GM19397 (cell line): Measurements from ENCODE around the gene OLIG1.

Experiments used
- ATAC-seq: cut with Tn5 transposase; IDR thresholded peaks from one replicate; pipeline ENCODE4 v1.9.1; 2021; ENCODE audit warnings: mild to moderate bottlenecking, moderate library complexity; ENCODE audit not compliant: unreplicated experiment

Gene OLIG1

DNA sequence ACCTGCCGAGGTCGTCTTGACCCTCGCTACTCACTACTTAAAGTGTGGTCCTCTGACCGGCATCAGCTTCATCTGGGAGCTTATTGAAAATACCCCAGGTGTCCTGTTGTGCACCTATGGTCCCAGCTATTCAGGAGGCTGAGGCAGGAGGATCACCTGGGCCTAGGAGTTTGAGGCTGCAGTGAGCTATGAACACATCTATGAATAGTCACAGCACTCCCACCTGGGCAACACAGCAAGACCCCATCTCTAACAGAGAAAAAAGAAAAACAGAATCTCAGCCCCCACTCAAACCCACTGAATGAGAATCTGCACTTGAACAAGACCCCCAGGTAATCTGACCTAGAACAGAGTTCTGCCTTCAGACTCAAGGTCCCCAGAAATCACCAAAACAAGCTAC, 8.7 kb upstream of the OLIG1 start:
- no peak for ATAC-seq

DNA sequence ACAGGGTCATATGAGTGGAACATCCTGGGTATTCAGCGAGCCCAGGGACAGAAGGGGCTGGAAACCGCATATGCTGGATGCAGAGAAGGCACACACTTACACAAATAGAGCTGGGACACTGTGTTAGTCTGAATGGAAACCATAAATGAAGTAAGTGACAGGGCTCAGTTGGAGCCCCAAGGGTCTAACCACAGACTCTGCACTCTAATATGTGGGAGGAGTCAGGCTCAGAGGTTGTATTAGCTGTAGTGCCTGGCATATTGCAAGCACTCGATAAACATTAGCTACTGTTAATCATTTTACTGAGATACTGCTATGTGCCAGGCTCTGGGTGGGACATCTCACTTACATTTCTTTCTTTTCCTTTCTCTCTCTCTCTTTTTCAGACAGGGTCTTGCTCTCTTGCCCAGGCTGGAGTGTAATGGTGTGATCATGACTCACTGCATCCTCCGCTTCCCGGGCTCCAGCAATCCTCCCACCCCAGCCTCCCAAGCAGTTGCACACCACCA, 6.5 kb upstream of the OLIG1 start:
- no peak for ATAC-seq

DNA sequence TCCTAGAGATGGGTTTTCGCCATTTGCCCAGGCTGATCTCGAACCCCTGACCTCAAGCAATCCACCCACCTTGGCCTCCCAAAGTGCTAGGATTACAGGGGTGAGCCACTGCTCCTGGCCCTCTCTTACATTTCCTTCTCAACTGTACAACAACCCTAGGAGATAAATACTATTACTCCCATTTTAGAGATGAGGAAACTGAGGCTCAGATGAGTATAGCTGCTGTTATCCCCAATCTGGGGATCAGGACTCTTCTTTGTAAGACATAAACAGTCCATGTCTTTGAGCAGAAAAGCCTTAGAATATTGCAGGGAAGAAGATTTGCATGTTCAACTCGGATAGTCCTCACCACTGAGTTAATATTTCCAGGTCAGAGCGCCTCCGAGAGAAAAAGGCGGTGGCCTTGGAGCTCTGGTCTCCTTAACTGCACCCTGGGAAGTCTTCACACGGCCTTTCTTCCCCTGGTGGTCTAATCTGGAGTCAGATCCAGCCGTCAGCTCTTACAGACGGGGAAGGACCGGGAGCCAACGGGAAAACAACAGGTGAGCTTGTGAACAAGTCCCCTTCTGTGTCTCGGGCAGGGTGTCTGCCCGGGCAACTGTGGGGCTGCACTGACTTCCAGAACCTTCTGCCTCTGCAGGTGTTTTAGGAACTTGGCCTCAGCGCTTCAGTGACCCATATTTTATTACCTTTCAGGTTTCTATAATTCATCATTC, 5.9 kb upstream of the OLIG1 start:
- no peak for ATAC-seq

DNA sequence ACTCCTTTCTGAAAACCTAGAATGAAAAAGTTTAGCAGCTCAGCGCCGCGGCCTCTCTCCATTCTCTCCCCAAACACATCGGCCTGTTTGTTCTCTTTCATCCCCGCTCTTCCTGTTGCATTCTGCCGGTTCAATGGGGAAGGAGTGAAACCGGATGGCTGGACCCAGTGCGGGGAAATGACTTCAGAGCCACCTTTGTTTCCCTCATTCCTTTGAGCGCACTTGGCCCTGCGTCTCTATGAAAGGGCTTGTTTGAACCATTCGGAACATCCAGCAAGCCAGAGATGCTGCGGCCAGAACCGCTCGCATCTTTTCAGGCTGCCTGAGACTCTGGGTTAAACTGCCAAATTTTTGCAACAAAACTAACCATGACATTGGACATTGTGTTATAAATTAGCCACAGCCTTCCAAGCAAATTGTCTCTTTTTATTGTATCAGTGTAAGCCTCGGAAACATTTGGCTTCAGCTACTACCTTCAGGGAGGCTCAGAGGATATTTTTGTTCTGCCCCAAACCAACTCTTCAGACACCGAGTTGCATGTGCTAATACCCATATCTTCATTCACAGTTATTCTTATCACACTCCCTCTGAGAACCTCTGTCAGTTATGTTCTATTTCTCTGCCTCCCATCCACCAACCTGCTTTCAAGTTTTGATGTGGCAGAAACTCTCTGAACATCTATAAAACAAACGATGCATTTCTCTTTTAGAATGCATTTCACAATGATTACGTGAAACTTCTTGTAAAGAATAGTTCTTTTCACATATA, 5.1 kb upstream of the OLIG1 start:
- no peak for ATAC-seq

DNA sequence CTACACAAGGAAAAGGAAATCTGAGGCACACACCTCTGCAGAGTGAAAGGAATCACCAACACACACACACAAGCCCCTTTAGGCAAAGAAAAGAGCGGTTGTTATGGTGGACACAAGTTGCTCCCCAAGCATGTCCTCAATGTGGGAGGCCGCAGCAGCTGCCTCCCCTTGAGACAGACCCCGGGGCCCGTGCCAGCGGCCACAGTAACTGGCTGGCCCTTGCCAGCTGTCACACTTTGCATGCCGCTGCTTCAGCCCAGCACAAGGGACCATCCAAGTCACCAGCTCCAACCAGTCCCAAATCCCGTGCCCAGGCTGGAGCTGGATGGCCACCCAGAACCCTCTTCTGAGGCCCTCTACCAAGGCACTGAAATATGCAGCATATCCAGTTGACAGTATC, 2.9 kb upstream of the OLIG1 start:
- no peak for ATAC-seq

DNA sequence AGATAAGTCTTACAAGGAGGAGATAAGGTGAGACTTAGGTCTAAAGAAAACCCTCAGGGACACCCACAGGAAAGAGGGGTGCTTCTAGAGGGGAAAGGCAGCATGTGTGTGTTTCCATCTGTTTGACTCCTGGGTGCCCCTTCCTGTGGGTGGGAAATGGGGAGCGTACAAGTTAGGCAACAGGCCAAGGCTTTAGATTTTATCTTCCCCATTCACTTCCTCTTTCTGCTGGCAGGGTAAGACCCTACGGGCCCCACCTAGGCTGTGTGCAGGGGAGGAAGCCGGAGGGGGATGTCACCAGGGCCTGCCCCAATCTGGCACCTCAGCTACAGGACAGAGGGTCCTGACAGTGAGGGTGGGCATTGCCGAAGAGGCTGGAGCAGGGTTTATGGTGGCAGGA, 2.5 kb upstream of the OLIG1 start:
- ATAC-seq = no peak

DNA sequence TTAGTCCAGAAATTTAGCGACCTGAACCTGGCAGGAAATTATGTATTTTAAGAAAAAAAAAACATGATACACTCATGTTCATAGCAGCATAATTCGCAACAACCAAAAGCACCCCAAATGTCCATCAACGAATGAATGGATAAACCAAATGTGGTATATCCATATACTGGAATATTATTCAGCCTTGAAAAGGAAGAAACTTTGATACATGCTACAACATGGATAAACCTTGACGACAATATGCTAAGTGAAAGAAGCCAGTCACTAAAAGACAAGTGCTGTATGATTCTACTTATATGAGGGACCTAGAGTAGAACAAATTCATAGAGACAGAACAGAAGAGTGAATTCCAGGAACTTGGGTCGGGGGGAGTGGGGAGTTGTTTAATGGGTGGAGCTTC, 698 bp upstream of the OLIG1 start:
- ATAC-seq = no peak

DNA sequence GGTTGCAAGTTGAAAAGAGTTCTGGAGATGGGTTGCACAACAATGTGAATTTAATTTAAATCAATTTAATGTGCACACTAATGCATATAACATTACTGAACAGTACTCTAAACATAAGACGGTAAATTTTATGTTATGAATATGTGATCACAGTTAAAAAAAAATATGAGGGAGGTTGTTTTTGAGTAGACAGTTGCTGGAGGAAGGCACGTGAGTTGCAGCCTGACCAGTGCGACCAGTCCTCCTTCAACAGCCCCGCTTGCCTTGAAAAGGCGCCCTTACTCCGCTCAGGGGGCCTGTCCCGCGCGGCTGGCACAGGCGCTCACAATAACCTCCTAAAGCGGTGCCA, 322 bp upstream of the OLIG1 start:
- ATAC-seq = no peak

DNA sequence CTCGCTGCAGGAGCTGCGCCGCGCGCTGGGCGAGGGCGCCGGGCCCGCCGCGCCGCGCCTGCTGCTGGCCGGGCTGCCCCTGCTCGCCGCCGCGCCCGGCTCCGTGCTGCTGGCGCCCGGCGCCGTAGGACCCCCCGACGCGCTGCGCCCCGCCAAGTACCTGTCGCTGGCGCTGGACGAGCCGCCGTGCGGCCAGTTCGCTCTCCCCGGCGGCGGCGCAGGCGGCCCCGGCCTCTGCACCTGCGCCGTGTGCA, 730 bp downstream of the OLIG1 start:
- ATAC-seq = no peak

DNA sequence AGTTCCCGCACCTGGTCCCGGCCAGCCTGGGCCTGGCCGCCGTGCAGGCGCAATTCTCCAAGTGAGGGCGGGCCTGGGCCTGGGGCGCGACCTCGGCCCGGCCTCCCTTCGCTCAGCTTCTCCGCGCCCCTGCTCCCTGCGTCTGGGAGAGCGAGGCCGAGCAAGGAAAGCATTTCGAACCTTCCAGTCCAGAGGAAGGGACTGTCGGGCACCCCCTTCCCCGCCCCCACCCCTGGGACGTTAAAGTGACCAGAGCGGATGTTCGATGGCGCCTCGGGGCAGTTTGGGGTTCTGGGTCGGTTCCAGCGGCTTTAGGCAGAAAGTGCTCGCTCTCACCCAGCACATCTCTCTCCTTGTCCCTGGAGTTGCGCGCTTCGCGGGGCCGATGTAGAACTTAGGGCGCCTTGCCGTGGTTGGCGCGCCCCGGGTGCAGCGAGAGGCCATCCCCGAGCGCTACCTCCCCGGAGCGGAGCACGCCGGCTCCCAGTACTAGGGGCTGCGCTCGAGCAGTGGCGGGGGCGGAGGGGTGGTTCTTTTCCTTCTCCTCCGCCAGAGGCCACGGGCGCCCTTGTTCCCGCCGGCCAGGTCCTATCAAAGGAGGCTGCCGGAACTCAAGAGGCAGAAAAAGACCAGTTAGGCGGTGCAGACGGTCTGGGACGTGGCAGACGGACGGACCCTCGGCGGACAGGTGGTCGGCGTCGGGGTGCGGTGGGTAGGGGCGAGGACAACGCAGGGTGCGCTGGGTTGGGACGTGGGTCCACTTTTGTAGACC, 1.2 kb downstream of the OLIG1 start:
- ATAC-seq = no peak

DNA sequence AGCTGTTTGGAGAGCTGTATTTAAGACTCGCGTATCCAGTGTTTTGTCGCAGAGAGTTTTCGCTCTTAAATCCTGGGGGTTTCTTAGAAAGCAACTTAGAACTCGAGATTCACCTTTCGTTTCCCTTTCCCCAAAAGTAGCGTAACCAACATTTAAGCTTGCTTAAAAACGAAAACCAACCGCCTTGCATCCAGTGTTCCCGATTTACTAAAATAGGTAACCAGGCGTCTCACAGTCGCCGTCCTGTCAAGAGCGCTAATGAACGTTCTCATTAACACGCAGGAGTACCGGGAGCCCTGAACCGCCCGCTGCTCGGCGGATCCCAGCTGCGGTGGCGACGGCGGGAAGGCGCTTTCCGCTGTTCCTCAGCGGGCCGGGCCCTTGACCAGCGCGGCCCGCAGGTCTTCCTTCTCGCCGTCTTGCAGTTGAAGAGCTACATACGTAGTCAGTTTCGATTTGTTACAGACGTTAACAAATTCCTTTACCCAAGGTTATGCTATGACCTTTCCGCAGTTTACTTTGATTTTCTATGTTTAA, 1.9 kb downstream of the OLIG1 start:
- no peak for ATAC-seq

DNA sequence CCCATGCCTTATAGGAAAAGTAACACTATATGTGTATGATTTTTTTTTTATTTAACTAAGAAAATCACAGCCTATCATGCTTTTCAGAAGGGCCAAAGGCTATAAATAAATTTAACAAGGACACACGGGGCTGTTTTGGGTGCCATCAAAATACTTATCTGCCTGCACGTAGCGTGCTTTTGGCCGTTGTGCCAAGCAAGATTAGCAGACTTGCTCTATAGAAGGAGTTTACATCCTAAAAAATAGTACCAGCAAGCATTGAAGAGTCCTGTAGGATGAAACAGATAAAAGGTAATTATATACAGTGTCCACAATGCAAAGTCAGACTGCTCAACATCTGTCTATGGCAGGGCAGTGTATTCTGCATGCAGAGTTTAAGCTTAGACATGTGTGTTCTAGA, 3.7 kb downstream of the OLIG1 start:
- ATAC-seq = no peak

DNA sequence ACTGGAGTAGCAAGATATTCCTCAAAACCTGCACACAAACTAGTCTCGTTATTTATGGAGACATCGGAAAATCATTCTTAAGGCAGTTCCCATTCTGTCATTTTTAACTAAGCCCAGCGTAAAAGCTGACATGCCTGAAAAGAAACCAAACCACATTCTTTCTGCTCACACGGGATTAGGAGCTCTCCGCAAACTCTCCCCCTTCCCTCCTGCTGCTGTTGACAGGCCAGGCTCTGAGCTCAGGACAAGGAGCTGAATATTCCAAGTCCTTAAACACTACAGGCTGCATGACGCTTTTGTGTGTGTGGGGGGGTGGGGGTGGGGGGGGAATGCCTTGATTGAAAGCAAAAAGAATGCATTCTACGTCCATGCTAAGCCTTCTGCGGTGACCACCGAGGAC, 5.2 kb downstream of the OLIG1 start:
- no peak for ATAC-seq

DNA sequence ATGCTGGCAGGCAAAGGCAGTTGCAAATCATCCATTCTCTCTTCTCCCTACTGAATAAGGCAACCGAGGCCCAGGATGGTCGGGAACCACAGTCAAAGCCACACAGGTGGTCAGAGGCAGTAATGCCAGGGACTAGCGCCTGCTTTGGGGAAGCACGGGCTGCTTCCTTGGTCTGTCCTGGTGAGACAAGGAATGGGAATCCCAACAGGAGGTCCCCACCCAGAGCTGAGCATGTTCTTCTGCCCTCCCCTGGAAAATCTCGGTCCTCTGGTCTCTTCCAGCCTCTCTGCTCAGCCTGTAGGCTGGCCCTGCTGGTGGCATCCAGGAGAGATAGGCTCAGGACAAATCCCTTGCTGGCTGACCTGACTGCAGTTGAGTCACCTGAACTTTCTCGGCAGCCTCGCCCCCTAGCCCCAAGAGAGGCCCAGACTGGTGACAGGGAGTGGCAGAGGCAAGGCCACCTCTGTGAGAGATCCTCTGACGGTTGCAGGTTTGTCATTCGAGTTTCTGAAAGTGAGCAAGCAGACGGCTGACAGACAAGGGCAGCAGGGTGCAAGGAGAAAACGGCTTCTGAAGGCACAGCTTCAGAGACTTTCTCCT, 5.8 kb downstream of the OLIG1 start:
- no peak for ATAC-seq

DNA sequence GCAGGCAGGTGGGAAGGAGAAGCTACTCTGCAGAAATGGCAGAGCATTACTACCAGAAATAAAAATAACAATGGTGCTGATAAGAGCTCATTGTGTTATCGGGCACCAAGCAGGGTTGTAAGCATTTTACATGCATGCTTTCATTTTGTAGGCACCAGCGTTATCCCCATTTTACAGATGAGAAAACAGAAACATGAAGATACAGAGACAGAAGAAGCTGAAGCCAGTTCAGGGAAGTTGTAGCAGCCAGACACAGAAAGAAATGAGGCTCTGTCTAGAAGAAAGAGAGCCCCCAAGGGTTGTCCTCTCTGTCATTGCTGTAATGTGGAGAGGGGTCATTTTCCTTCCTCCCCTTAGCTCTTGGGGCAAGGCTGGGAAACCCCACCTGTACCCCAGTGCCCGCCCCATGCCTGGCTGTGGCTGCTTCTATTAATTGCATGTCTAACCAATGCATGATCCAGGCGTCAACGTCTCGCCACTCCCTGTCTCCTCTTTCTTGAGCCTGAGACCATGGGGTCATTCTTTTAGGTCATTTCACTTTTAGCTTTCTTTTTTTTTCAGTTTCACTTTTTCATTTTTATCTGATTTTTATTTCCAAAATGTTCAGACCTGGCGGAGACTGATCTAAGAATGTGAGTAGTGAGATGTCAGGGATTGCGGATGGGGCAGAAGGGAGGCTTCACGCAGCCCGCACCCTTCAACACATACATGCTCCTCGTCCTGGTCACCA, 6.8 kb downstream of the OLIG1 start:
- no peak for ATAC-seq

DNA sequence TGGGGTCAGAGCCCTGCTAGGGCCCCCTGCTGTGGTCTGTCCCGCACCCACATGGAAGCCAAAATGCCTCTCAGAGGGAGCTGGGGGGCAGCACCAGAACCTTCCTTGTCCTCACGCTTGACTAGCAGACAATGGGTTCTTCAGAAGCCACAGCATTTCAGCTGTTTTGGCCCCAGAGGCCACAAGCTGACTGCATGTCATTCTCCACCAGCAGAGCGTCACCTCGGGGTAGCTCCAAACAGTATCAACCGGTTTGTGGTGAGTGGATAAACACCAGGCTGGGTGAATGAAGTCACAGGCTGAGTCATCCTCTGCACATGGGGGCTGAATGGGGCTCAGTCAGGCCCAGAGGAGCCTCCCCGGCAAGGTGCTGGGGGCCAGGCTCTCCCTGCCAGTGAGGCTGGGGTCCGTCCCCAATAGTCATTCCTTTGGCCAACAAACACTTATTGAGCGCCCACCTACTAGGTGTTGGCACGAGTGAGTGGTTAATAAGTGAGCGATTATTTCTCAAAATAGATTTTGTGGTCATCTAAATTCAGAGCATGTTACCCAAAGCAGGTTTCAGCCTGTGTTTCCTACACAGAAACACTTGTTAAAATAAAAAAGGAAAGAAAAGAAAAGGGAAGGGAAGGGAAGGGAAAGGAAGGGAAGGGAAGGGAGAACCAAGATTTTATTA, 9.1 kb downstream of the OLIG1 start:
- ATAC-seq = peak; percentile 98

DNA sequence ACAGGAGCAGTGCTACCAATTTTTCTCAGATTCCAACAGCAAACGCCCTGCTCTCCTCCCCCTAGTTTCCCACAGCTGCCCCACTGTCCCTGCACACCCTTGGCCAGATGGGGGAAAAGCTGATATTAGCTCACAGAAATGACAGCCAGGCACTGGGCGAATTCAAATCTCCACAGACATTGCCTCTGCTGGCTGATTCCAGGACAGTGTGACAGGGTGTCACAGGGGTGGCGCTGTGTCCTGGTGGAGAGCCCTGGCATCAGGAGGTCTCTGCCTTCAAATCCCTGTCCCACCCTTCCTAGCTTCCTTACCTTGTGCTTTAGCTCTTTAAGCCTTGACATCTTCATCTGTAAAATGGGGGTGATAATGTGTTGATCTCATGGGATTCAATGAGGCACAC, 10.4 kb downstream of the OLIG1 start:
- no peak for ATAC-seq

DNA sequence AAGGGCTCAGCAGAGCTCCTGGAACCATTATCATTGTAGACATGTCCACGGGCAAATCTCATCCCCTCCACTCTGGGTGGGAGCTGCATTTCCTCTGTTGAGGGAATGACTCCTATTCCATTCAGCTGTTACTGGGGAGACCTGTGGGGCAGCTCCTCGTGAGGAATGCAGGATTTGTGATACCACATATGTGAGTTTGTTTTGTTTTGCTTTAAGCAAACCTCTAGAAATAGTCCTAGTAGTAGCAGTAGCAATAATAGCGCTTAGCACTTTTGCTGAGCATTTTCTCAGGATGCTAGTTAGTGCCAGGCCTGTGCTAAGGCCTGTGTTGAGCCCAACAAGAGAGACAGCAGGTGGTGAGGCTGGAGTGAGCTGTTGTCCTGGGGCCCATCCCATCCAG, 10.8 kb downstream of the OLIG1 start:
- ATAC-seq = no peak

DNA sequence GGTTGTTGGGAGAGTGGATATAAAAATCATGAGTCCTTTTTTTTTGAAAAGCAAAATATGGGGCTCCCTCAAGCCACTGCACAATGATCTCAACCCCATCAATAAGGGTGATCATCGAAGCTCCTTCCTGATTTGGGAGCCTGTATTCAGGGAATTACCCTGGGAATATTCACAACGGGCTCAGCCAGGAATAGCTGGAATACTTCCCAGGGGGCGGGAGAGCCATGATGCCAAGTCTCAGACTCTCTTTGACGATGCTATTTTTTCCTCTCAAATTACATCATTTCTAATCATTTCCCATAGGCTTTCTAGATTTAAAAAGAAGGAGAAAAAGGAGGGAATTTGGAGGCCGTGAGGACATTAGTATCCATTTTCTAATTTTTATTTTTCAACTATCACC, 18.4 kb downstream of the OLIG1 start:
- no peak for ATAC-seq

DNA sequence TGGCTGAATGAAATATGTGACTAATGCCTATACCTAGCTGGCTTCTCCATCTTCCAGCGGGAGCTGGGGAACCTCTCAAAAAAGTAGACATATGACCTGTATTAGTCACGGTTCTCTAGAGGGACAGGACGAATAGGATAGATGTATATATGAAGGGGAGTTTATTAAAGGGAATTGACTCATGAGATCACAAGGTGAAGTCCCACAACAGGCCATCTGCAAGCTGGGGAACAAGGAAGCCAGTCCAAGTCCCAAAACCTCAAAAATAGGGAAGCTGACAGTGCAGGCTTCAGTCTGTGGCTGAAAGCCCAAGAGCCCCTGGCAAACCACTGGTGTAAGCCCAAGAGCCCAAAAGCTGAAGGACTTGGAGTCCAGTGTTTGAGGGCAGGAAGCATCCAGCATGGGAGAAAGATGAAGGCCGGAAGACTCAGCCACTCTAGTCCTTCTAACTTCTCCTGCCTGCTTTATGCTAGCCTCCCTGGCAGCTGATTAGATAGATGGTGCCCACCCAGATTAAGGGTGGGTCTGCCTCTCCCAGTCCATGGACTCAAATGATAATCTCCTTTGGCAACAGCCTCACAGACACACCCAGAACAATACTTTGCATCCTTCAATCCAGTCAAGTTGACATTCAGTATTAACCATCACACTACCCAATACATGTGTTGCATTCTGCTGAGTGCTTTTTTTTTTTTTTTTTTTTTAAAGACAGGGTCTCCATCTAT, 19.6 kb downstream of the OLIG1 start:
- no peak for ATAC-seq
